ENCODE data around the gene NKAIN2. TPM values are rescaled to one million over a fixed set of nuclear protein-coding genes. Genes with fewer than 3 reads are reported as not detected.

The NKAIN2 gene
- total RNA-seq, 1 experiment from 2014 or later: not detected

DNA sequence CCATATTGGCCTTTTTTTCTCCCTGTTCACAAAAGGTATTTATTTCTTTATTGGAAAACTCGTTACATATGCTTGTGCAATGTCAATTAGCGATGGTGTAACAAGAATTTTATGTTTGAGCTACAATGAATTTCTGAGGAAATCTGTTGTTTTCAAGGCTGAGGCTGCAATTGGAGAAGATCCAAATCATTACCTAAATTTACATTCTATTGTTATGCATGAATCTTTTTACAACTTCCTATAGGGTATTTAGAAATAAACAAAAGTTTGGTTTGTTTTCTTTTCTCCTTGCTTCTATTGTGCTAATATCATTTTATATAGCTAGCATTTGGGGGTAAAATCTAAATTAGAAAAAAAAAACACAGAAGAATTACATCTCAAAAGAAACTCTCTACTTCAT lies 34.7 kb upstream of the NKAIN2 start:
- H3K9me3 Mint-ChIP-seq (ENCODE audit: low read depth, unreplicated experiment): no peaks in the 10 kb centered on the region
- H3K4me1 Mint-ChIP-seq (ENCODE audit: low read depth, unreplicated experiment): no peaks in the 10 kb centered on the region
- no peaks in the 10 kb centered on the region for H3K36me3 Mint-ChIP-seq (ENCODE audit: insufficient read depth, unreplicated experiment)
- DNase-seq: no peak
- intact Hi-C loops (cut with micrococcal nuclease; ENCODE audit: unreplicated experiment): no loop called here
- no peak overlapping the region for H3K27ac Mint-ChIP-seq (ENCODE audit: unreplicated experiment)
- BruUV-seq (replicated peaks): no TSS peak
- CTCF ChIA-PET: no interaction called here
- no peak for TF ChIP-seq CTCF (IDR thresholded peaks at IDR 0.05; ENCODE audit: unreplicated experiment)
- H3K27me3 Mint-ChIP-seq (ENCODE audit: unreplicated experiment): no peaks in the 10 kb centered on the region
- no peak overlapping the region for H3K4me3 Mint-ChIP-seq (ENCODE audit: low read depth, unreplicated experiment)

DNA sequence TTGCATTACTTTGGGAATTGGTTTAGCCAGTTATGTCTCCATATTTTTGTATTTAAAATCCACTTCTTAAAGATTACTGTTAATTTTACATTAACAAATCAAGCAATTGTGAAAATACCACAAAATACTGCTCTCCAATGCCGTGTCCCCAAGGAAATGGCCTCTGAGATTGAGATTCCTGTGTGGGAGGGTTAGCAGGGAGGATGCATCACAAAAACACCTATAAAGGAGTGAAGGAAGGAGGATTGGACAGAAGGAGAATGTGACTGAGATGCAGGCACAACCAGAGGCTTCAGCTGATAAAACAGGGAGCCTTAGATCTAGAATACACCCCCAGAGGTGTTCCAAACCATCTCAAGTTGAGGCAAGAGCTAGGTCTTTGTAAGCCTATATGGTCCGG lies 34.2 kb upstream of the NKAIN2 start:
- no peaks in the 10 kb centered on the region for H3K4me1 Mint-ChIP-seq (ENCODE audit: low read depth, unreplicated experiment)
- intact Hi-C loops (cut with micrococcal nuclease; ENCODE audit: unreplicated experiment): no loop called here
- no peak overlapping the region for H3K27ac Mint-ChIP-seq (ENCODE audit: unreplicated experiment)
- H3K9me3 Mint-ChIP-seq (ENCODE audit: low read depth, unreplicated experiment): no peaks in the 10 kb centered on the region
- CTCF ChIA-PET: no interaction called here
- H3K36me3 Mint-ChIP-seq (ENCODE audit: insufficient read depth, unreplicated experiment): no peaks in the 10 kb centered on the region
- BruUV-seq (replicated peaks): no TSS peak
- H3K4me3 Mint-ChIP-seq (ENCODE audit: low read depth, unreplicated experiment): no peak overlapping the region
- TF ChIP-seq CTCF (IDR thresholded peaks at IDR 0.05; ENCODE audit: unreplicated experiment): no peak
- no peaks in the 10 kb centered on the region for H3K27me3 Mint-ChIP-seq (ENCODE audit: unreplicated experiment)
- DNase-seq: no peak

GRCh38 chr6:123770247-123770949 lies 33.3 kb upstream of the NKAIN2 start:
- intact Hi-C loops (cut with micrococcal nuclease; ENCODE audit: unreplicated experiment): loop anchor here (10.0 kb wide), 1 partner anchor 1084 kb away; no protein-coding TSS in a partner anchor
- H3K27ac Mint-ChIP-seq (ENCODE audit: unreplicated experiment): no peak overlapping the region
- no peak for TF ChIP-seq CTCF (IDR thresholded peaks at IDR 0.05; ENCODE audit: unreplicated experiment)
- H3K36me3 Mint-ChIP-seq (ENCODE audit: insufficient read depth, unreplicated experiment): no peaks in the 10 kb centered on the region
- no peaks in the 10 kb centered on the region for H3K9me3 Mint-ChIP-seq (ENCODE audit: low read depth, unreplicated experiment)
- no peaks in the 10 kb centered on the region for H3K4me1 Mint-ChIP-seq (ENCODE audit: low read depth, unreplicated experiment)
- CTCF ChIA-PET: no interaction called here
- no TSS peak for BruUV-seq (replicated peaks)
- DNase-seq: no peak
- no peaks in the 10 kb centered on the region for H3K27me3 Mint-ChIP-seq (ENCODE audit: unreplicated experiment)
- H3K4me3 Mint-ChIP-seq (ENCODE audit: low read depth, unreplicated experiment): no peak overlapping the region

DNA sequence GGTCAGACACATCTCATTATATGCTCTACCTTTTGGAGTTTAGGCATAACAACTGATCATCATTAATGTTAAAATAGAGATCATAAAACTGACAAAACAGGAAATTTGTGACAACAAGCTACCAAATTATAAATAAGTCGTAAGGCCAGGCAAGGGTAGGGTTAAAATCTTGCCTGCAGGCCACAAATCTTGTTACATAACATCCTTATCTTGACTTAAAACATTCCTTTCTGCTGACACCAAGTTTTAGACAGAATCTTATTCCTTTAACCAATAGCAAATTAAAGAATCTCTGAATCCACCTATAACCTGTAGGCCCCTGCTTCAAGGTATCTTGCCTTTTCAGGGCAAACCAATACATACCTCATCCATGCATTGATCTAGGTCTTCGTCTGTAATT lies 32.5 kb upstream of the NKAIN2 start:
- H3K9me3 Mint-ChIP-seq (ENCODE audit: low read depth, unreplicated experiment): no peaks in the 10 kb centered on the region
- no peak for DNase-seq
- no peak overlapping the region for H3K4me3 Mint-ChIP-seq (ENCODE audit: low read depth, unreplicated experiment)
- no peaks in the 10 kb centered on the region for H3K27me3 Mint-ChIP-seq (ENCODE audit: unreplicated experiment)
- CTCF ChIA-PET: no interaction called here
- intact Hi-C loops (cut with micrococcal nuclease; ENCODE audit: unreplicated experiment): loop anchor here (10.0 kb wide), 1 partner anchor 1084 kb away; no protein-coding TSS in a partner anchor
- H3K4me1 Mint-ChIP-seq (ENCODE audit: low read depth, unreplicated experiment): no peaks in the 10 kb centered on the region
- H3K27ac Mint-ChIP-seq (ENCODE audit: unreplicated experiment): no peak overlapping the region
- no peaks in the 10 kb centered on the region for H3K36me3 Mint-ChIP-seq (ENCODE audit: insufficient read depth, unreplicated experiment)
- BruUV-seq (replicated peaks): no TSS peak
- no peak for TF ChIP-seq CTCF (IDR thresholded peaks at IDR 0.05; ENCODE audit: unreplicated experiment)

All from Calu3 (cell line).